ENCODE data around the gene PELI3.

GRCh38 chr11:66443602-66444001, 23.1 kb upstream of the PELI3 start:
- TF ChIP-seq CTCF (IDR thresholded peaks at IDR 0.05) (no peak), ZFX (IDR thresholded peaks at IDR 0.05; ENCODE audit: borderline replicate concordance) (no peak)
